ENCODE measurements around the gene SPOP.

Gene SPOP

GRCh38 chr17:49618028-49618611 lies 59.8 kb downstream of the SPOP start:
- H3K27ac ChIP-seq (ENCODE audit: low read depth, low read length) = no peak overlapping the region
- H3K9me3 ChIP-seq (ENCODE audit: insufficient read depth, low read length) = no peaks in the 10 kb centered on the region
- H3K4me3 ChIP-seq (ENCODE audit: insufficient read depth, low read length, poor library complexity, severe bottlenecking) = no peak overlapping the region
- no peak overlapping the region for H3K4me2 ChIP-seq (ENCODE audit: low read depth, low read length, poor library complexity, severe bottlenecking)
- H3K9ac ChIP-seq (ENCODE audit: low read length) = no peak overlapping the region
- no peaks in the 10 kb centered on the region for H3K9me2 ChIP-seq (replicated peaks; ENCODE audit: insufficient read depth, low read length)
- peaks cover 21% of the 10 kb centered on the region; the same call in 1 of the 2 replicates for H3K36me3 ChIP-seq (ENCODE audit: low read length)
- peaks cover 3% of the 10 kb centered on the region; the same call in 1 of the 2 replicates for H4K20me1 ChIP-seq (ENCODE audit: low read depth, low read length)
- no peaks in the 10 kb centered on the region for H3K27me3 ChIP-seq (ENCODE audit: low read length)
- no peaks in the 10 kb centered on the region for H3K79me2 ChIP-seq (ENCODE audit: insufficient read depth, low read length)
- no peak for TF ChIP-seq CTCF (IDR thresholded peaks at IDR 0.05; ENCODE audit: insufficient read depth, low read length, poor library complexity, severe bottlenecking)
- TF ChIP-seq EZH2phosphoT487 (conservative IDR thresholded peaks at IDR 0.05; ENCODE audit: low read length) = no peak
- H2AFZ ChIP-seq (ENCODE audit: low read depth, low read length, severe bottlenecking) = no peak overlapping the region
- no peaks in the 10 kb centered on the region; the same call in 1 of the 2 replicates for H3F3A ChIP-seq (ENCODE audit: insufficient read depth)

- Histone ChIP-seq H3K9ac (ENCODE audit: low read length) (no peak overlapping the region), H2AFZ (ENCODE audit: low read depth, low read length, severe bottlenecking) (no peak overlapping the region), H3K9me3 (ENCODE audit: insufficient read depth, low read length) (no peaks in the 10 kb centered on the region), H4K20me1 (ENCODE audit: low read depth, low read length) (peaks cover 3% of the 10 kb centered on the region; the same call in 1 of the 2 replicates), H3K4me2 (ENCODE audit: low read depth, low read length, poor library complexity, severe bottlenecking) (no peak overlapping the region), H3K9me2 (replicated peaks; ENCODE audit: insufficient read depth, low read length) (no peaks in the 10 kb centered on the region), H3K4me3 (ENCODE audit: insufficient read depth, low read length, poor library complexity, severe bottlenecking) (no peak overlapping the region), H3K79me2 (ENCODE audit: insufficient read depth, low read length) (no peaks in the 10 kb centered on the region), H3K36me3 (ENCODE audit: low read length) (peaks cover 21% of the 10 kb centered on the region; the same call in 1 of the 2 replicates), H3K27me3 (ENCODE audit: low read length) (no peaks in the 10 kb centered on the region), H3K27ac (ENCODE audit: low read depth, low read length) (no peak overlapping the region), H3F3A (ENCODE audit: insufficient read depth) (no peaks in the 10 kb centered on the region; the same call in 1 of the 2 replicates)
- TF ChIP-seq EZH2phosphoT487 (conservative IDR thresholded peaks at IDR 0.05; ENCODE audit: low read length) (no peak), CTCF (IDR thresholded peaks at IDR 0.05; ENCODE audit: insufficient read depth, low read length, poor library complexity, severe bottlenecking) (no peak)
Observed at GRCh38 chr17:49616601-49617131, 61.2 kb downstream of the SPOP start.

- no peak overlapping the region for H3K4me3 ChIP-seq (ENCODE audit: insufficient read depth, low read length, poor library complexity, severe bottlenecking)
- no peak overlapping the region for H3K27ac ChIP-seq (ENCODE audit: low read depth, low read length)
- H3K9me3 ChIP-seq (ENCODE audit: insufficient read depth, low read length) = no peaks in the 10 kb centered on the region
- no peaks in the 10 kb centered on the region; the same call in 1 of the 2 replicates for H3F3A ChIP-seq (ENCODE audit: insufficient read depth)
- TF ChIP-seq EZH2phosphoT487 (conservative IDR thresholded peaks at IDR 0.05; ENCODE audit: low read length) (no peak), CTCF (IDR thresholded peaks at IDR 0.05; ENCODE audit: insufficient read depth, low read length, poor library complexity, severe bottlenecking) (no peak)
- H2AFZ ChIP-seq (ENCODE audit: low read depth, low read length, severe bottlenecking) = no peak overlapping the region
- H3K9ac ChIP-seq (ENCODE audit: low read length) = no peak overlapping the region
- H3K79me2 ChIP-seq (ENCODE audit: insufficient read depth, low read length) = no peaks in the 10 kb centered on the region
- peaks cover 21% of the 10 kb centered on the region; the same call in 1 of the 2 replicates for H3K36me3 ChIP-seq (ENCODE audit: low read length)
- no peaks in the 10 kb centered on the region for H3K9me2 ChIP-seq (replicated peaks; ENCODE audit: insufficient read depth, low read length)
- H3K4me2 ChIP-seq (ENCODE audit: low read depth, low read length, poor library complexity, severe bottlenecking) = no peak overlapping the region
- no peaks in the 10 kb centered on the region for H3K27me3 ChIP-seq (ENCODE audit: low read length)
- peaks cover 3% of the 10 kb centered on the region; the same call in 1 of the 2 replicates for H4K20me1 ChIP-seq (ENCODE audit: low read depth, low read length)
Observed at GRCh38 chr17:49616086-49616485, 61.8 kb downstream of the SPOP start.

Data from SU-DHL-6 (cell line).